KOPT-K1 (cell line): ENCODE data around the gene ACOT2.
A peak's percentile ranks its signal among the peaks of the same experiment; 100 is the strongest.
"Not testable (repeated sequence)": the region's sequence is repeated elsewhere in the genome, so short reads cannot be mapped to it uniquely, and the experiment has no call there.

Source experiments
- H3K27ac ChIP-seq: fragments of 200-600 bp; sonication (generic); 2 replicates; pipeline ENCODE4 v1.5.1; 2016; ENCODE audit warnings: antibody characterized with exemption, mild to moderate bottlenecking, low read depth, low read length; ENCODE audit not compliant: poor library complexity, severe bottlenecking
- H3K36me3 ChIP-seq: fragments of 200-600 bp; sonication (generic); 2 replicates; pipeline ENCODE4 v1.5.1; 2017; ENCODE audit warnings: antibody characterized with exemption, mild to moderate bottlenecking, low read length, moderate library complexity; ENCODE audit not compliant: insufficient read depth
- H3K9me3 ChIP-seq: fragments of 200-600 bp; sonication (generic); 2 replicates; pipeline ENCODE4 v1.5.1; 2017; ENCODE audit warnings: antibody characterized with exemption, low read length, mild to moderate bottlenecking; ENCODE audit not compliant: insufficient read depth, poor library complexity, severe bottlenecking

Gene ACOT2

GRCh38 chr14:73589116-73589515 lies 20.1 kb downstream of the ACOT2 start:
- H3K9me3 ChIP-seq, result no peaks in the 10 kb centered on the region
- H3K36me3 ChIP-seq, result no peaks in the 10 kb centered on the region
- no peak overlapping the region for H3K27ac ChIP-seq

GRCh38 chr14:73590673-73591004 lies 21.6 kb downstream of the ACOT2 start:
- H3K27ac ChIP-seq, H3K36me3 ChIP-seq, H3K9me3 ChIP-seq: not testable (repeated sequence)

GRCh38 chr14:73591690-73592449 lies 22.9 kb downstream of the ACOT2 start, which contains the start of gene ACOT4:
ACOT4 (plus strand) TSS chr14:73591873; CDS start chr14:73591960, 87 bp downstream.
- Histone ChIP-seq H3K36me3 (no peaks in the 10 kb centered on the region), H3K27ac (no peak within 1 kb of the TSS), H3K9me3 (no peaks in the 10 kb centered on the region)

GRCh38 chr14:73594491-73594890 lies 25.5 kb downstream of the ACOT2 start:
- Histone ChIP-seq H3K27ac (no peak overlapping the region), H3K36me3 (no peaks in the 10 kb centered on the region), H3K9me3 (no peaks in the 10 kb centered on the region)

- H3K36me3 ChIP-seq, result no peaks in the 10 kb centered on the region
- no peaks in the 10 kb centered on the region for H3K9me3 ChIP-seq
- no peak overlapping the region for H3K27ac ChIP-seq
These were observed 30.5 kb downstream of the ACOT2 start for GRCh38 chr14:73599499-73599898.

- H3K9me3 ChIP-seq, result peaks cover 11% of the 10 kb centered on the region
- no peaks in the 10 kb centered on the region for H3K36me3 ChIP-seq
- no peak overlapping the region for H3K27ac ChIP-seq
These were observed 34.0 kb downstream of the ACOT2 start for GRCh38 chr14:73602994-73603393.

- Histone ChIP-seq H3K36me3 (no peaks in the 10 kb centered on the region), H3K27ac (no peak overlapping the region), H3K9me3 (peaks cover 11% of the 10 kb centered on the region)
These were observed 37.3 kb downstream of the ACOT2 start for GRCh38 chr14:73606271-73606670.

- Histone ChIP-seq H3K36me3 (no peaks in the 10 kb centered on the region), H3K27ac (no peak overlapping the region), H3K9me3 (peaks cover 11% of the 10 kb centered on the region)
These were observed 38.2 kb downstream of the ACOT2 start for GRCh38 chr14:73607241-73607640.

- Histone ChIP-seq H3K36me3 (no peaks in the 10 kb centered on the region), H3K27ac (no peak overlapping the region)
These were observed 41.7 kb downstream of the ACOT2 start for GRCh38 chr14:73610687-73611086.

GRCh38 chr14:73612339-73613045 lies 43.5 kb downstream of the ACOT2 start, which contains the start of gene ACOT6:
ACOT6 (plus strand) TSS chr14:73612517; CDS start chr14:73612572, 55 bp downstream.
- H3K27ac ChIP-seq, result peak within 1 kb of the TSS; percentile 31
- peaks cover 2% of the 10 kb centered on the region for H3K9me3 ChIP-seq
- no peaks in the 10 kb centered on the region for H3K36me3 ChIP-seq

More at GRCh38 chr14:73610687-73611086, 41.7 kb downstream of the ACOT2 start:
- H3K9me3 ChIP-seq, result peaks cover 11% of the 10 kb centered on the region

GRCh38 chr14:73613046-73613383 lies 44.0 kb downstream of the ACOT2 start:
- no peaks in the 10 kb centered on the region for H3K36me3 ChIP-seq
- H3K27ac ChIP-seq, result no peak overlapping the region
- H3K9me3 ChIP-seq, result no peaks in the 10 kb centered on the region

- Histone ChIP-seq H3K36me3 (no peaks in the 10 kb centered on the region), H3K27ac (no peak overlapping the region), H3K9me3 (no peaks in the 10 kb centered on the region)
These were observed 44.5 kb downstream of the ACOT2 start for GRCh38 chr14:73613419-73613963.

- H3K27ac ChIP-seq, result no peak overlapping the region
- no peaks in the 10 kb centered on the region for H3K9me3 ChIP-seq
- H3K36me3 ChIP-seq, result no peaks in the 10 kb centered on the region
These were observed 47.8 kb downstream of the ACOT2 start for GRCh38 chr14:73616831-73617230.

GRCh38 chr14:73619524-73619923 lies 50.5 kb downstream of the ACOT2 start:
- H3K9me3 ChIP-seq, result no peaks in the 10 kb centered on the region
- no peak overlapping the region for H3K27ac ChIP-seq
- H3K36me3 ChIP-seq, result no peaks in the 10 kb centered on the region

GRCh38 chr14:73620268-73620667 lies 51.3 kb downstream of the ACOT2 start:
- no peak overlapping the region for H3K27ac ChIP-seq
- H3K36me3 ChIP-seq, result no peaks in the 10 kb centered on the region
- no peaks in the 10 kb centered on the region for H3K9me3 ChIP-seq
